Liver (tissue), 9 donors: ENCODE results near the gene CACNA1C. TPM values are rescaled to one million over a fixed set of nuclear protein-coding genes. Genes with fewer than 3 reads are reported as not detected.

Experiments used
- DNase-seq: peaks from one replicate; pipeline ENCODE4 v3.0.0-alpha.2; 2017; ENCODE audit warnings: low spot score
- H3K27ac ChIP-seq, 2 donors: one replicate each; pipeline ENCODE4 v1.7.0; 2013; ENCODE audit warnings: inconsistent platforms in 2 of 2, low read length in 2 of 2, control low read depth in 1 of 2, low read depth in 1 of 2, mild to moderate bottlenecking in 1 of 2
- H3K27me3 ChIP-seq, 4 donors: one replicate each; pipeline versions ENCODE4 v1.6.1 to v1.7.0; 2013; ENCODE audit warnings: low read length in 3 of 4, inconsistent platforms in 1 of 4, mild to moderate bottlenecking in 1 of 4, moderate library complexity in 1 of 4; ENCODE audit not compliant: control insufficient read depth in 4 of 4, insufficient read depth in 4 of 4
- H3K36me3 ChIP-seq, 4 donors: one replicate each; pipeline versions ENCODE4 v1.6.1 to v1.7.0; 2013; ENCODE audit warnings: low read length in 3 of 4, mild to moderate bottlenecking in 3 of 4, low read depth in 1 of 4, moderate library complexity in 1 of 4; ENCODE audit not compliant: control insufficient read depth in 4 of 4, insufficient read depth in 3 of 4
- H3K4me1 ChIP-seq, 4 donors: one replicate each; pipeline versions ENCODE4 v1.6.1 to v1.7.0; 2013; ENCODE audit warnings: low read length in 3 of 4, mild to moderate bottlenecking in 3 of 4, moderate library complexity in 1 of 4; ENCODE audit not compliant: control insufficient read depth in 4 of 4, insufficient read depth in 4 of 4
- H3K4me3 ChIP-seq, 3 donors: one replicate each; pipeline versions ENCODE4 v1.6.1 to v1.7.0; 2013; ENCODE audit warnings: low read length in 3 of 3, control low read depth in 1 of 3, low read depth in 1 of 3, mild to moderate bottlenecking in 1 of 3
- H3K9ac ChIP-seq, 2 donors: one replicate each; pipeline ENCODE4 v1.7.0; 2013; ENCODE audit warnings: low read length in 2 of 2, mild to moderate bottlenecking in 2 of 2, moderate library complexity in 2 of 2, control low read depth in 1 of 2, low read depth in 1 of 2
- H3K9me3 ChIP-seq, 4 donors: one replicate each; pipeline versions ENCODE4 v1.6.1 to v1.7.0; 2013; ENCODE audit warnings: low read length in 3 of 4; ENCODE audit not compliant: control insufficient read depth in 4 of 4
- CTCF ChIP-seq: fragments of 150-350 bp; IDR thresholded peaks from 2 replicates; pipeline ENCODE4 v1.5.1; 2017; ENCODE audit warnings: improper control_type of control experiment, low read depth, low read length; ENCODE audit not compliant: missing input control
- EGR1 ChIP-seq, 2 donors: IDR thresholded peaks; 2 replicates each; pipeline ENCODE4 v1.6.1; 2016 to 2018; ENCODE audit warnings: antibody characterized with exemption in 2 of 2, low read depth in 2 of 2
- FOXA2 ChIP-seq: IDR thresholded peaks from 2 replicates; pipeline ENCODE4 v1.6.1; 2016; ENCODE audit warnings: antibody characterized with exemption
- GABPA ChIP-seq, 2 donors: IDR thresholded peaks in 1 of 2; conservative IDR thresholded peaks in 1 of 2; 2 replicates each; pipeline ENCODE4 v1.6.1; 2016; ENCODE audit warnings: antibody characterized with exemption in 2 of 2, mild to moderate bottlenecking in 1 of 2, moderate library complexity in 1 of 2
- HNF4G ChIP-seq: IDR thresholded peaks from 2 replicates; pipeline ENCODE4 v1.6.1; 2016; ENCODE audit warnings: antibody characterized with exemption
- JUND ChIP-seq, 2 donors: IDR thresholded peaks; 2 replicates each; pipeline ENCODE4 v1.6.1; 2016; ENCODE audit warnings: antibody characterized with exemption in 2 of 2
- NR2F2 ChIP-seq: IDR thresholded peaks from 2 replicates; pipeline ENCODE4 v1.6.1; 2016; ENCODE audit warnings: antibody characterized with exemption
- RAD21 ChIP-seq, 2 donors: IDR thresholded peaks; 2 replicates each; pipeline ENCODE4 v1.6.1; 2016; ENCODE audit warnings: antibody characterized with exemption in 2 of 2, mild to moderate bottlenecking in 2 of 2
- REST ChIP-seq: IDR thresholded peaks from 2 replicates; pipeline ENCODE4 v1.6.1; 2016; ENCODE audit warnings: antibody characterized with exemption, mild to moderate bottlenecking
- RXRA ChIP-seq, 2 donors: IDR thresholded peaks; 2 replicates each; pipeline ENCODE4 v1.6.1; 2017 to 2018; ENCODE audit warnings: antibody characterized with exemption in 2 of 2, mild to moderate bottlenecking in 1 of 2
- SP1 ChIP-seq: IDR thresholded peaks from 2 replicates; pipeline ENCODE4 v1.6.1; 2018; ENCODE audit warnings: antibody characterized with exemption, mild to moderate bottlenecking
- TAF1 ChIP-seq: conservative IDR thresholded peaks from 2 replicates; pipeline ENCODE4 v1.6.1; 2016; ENCODE audit warnings: antibody characterized with exemption, mild to moderate bottlenecking
- YY1 ChIP-seq: IDR thresholded peaks from 2 replicates; pipeline ENCODE4 v1.6.1; 2016; ENCODE audit warnings: antibody characterized with exemption, mild to moderate bottlenecking
- ZBTB33 ChIP-seq: IDR thresholded peaks from 2 replicates; pipeline ENCODE4 v1.6.1; 2016; ENCODE audit warnings: antibody characterized with exemption
- WGBS: extraction: QIAGEN DNeasy Blood & Tissue Kit; methylation state at CpG from one replicate; pipeline ENCODE4 v1.1.7; 2013; 5-methylcytosine and 5-hydroxymethylcytosine counted together
- polyA plus RNA-seq, 2 donors: library from polyadenylated mRNA; stranded (reverse) in 1 of 2; unstranded in 1 of 2; fragments of 200-250 nt in 1 of 2; fragments of >200 nt in 1 of 2; fragmentation: Nextera tagmentation in 1 of 2; extraction: Ambion mirVana in 1 of 2; gene quantifications; one replicate each; pipeline versions ENCODE4 v1.2.1 to v1.2.3, GENCODE V29; 2013 to 2015
- total RNA-seq, 2 donors: library from RNA; depleted of rRNA; stranded (reverse); fragments of >200 nt; gene quantifications; one replicate each; pipeline ENCODE4 v1.2.3, GENCODE V29; 2014
- donor health status: healthy.
- donor health status: healthy.
- donor health status: healthy.
- donor health status: healthy.
- donor health status: healthy.

The CACNA1C gene
- total and polyA plus RNA-seq, 4 donors = 0.23 to 1.9 (median 0.41) TPM

GRCh38 chr12:2547273-2548044 lies 494.7 kb downstream of the CACNA1C start (continued):
- TF ChIP-seq HNF4G = no peak
- no peak for TF ChIP-seq JUND (IDR thresholded peaks at IDR 0.05)
- TF ChIP-seq NR2F2 = no peak

GRCh38 chr12:2548081-2548480 lies 495.3 kb downstream of the CACNA1C start:
- no peak overlapping the region for H3K27ac ChIP-seq
- peaks cover 0 to 4% (median 0%) of the 10 kb centered on the region in 4 donors for H3K27me3 ChIP-seq
- no peak overlapping the region for H3K4me3 ChIP-seq
- 85% methylated on average over 2 of the region's 2 CpGs for WGBS
- H3K36me3 ChIP-seq = no peaks in the 10 kb centered on the region
- no peaks in the 10 kb centered on the region for H3K4me1 ChIP-seq
- DNase-seq = no peak
- TF ChIP-seq RAD21 (IDR thresholded peaks at IDR 0.05) (no peak), SP1 (no peak), EGR1 (IDR thresholded peaks at IDR 0.05; ENCODE audit: low read depth in 2 of 2) (no peak), YY1 (no peak), RXRA (IDR thresholded peaks at IDR 0.05) (no peak), HNF4G (no peak), JUND (IDR thresholded peaks at IDR 0.05) (no peak), REST (no peak), ZBTB33 (no peak), TAF1 (no peak), FOXA2 (no peak)
- no peak overlapping the region for H3K9ac ChIP-seq
- no peaks in the 10 kb centered on the region for H3K9me3 ChIP-seq

- 67% methylated on average over 17 of the region's 17 CpGs for WGBS
- peaks cover 0 to 4% (median 0%) of the 10 kb centered on the region in 4 donors for H3K27me3 ChIP-seq
- no peak overlapping the region for H3K9ac ChIP-seq
- H3K4me1 ChIP-seq = no peaks in the 10 kb centered on the region
- H3K9me3 ChIP-seq = no peaks in the 10 kb centered on the region
- H3K4me3 ChIP-seq = no peak overlapping the region
- TF ChIP-seq TAF1 (no peak), JUND (IDR thresholded peaks at IDR 0.05) (no peak), GABPA (IDR thresholded peaks at IDR 0.05 in 1 of 2, conservative IDR thresholded peaks at IDR 0.05 in 1 of 2) (no peak), EGR1 (IDR thresholded peaks at IDR 0.05; ENCODE audit: low read depth in 2 of 2) (no peak), RAD21 (IDR thresholded peaks at IDR 0.05) (no peak), CTCF (no peak)
- DNase-seq = no peak
- no peak overlapping the region for H3K27ac ChIP-seq
- H3K36me3 ChIP-seq = no peaks in the 10 kb centered on the region
Observed at GRCh38 chr12:2550561-2551411, 498.0 kb downstream of the CACNA1C start.
